Smooth muscle cell of trachea (primary cell): ENCODE results near the gene FOXI3. TPM values are rescaled to one million over a fixed set of nuclear protein-coding genes. Genes with fewer than 3 reads are reported as not detected.

ENCODE experiments used
- total RNA-seq: library from RNA; depleted of rRNA; stranded (reverse); fragments of >200 nt; gene quantifications from 2 replicates; pipeline ENCODE4 v1.2.1, GENCODE V29; 2014

Gene FOXI3
- total RNA-seq: not detected in 2 replicates

GRCh38 chr2:88452565-88452905, at the start of gene FOXI3:
TSS of gene FOXI3 (minus strand) at chr2:88452693. CDS start at chr2:88452535, 158 bp downstream.

Other genes starting within 250 kb of the FOXI3 start
- 26.0 and 27.5 TPM in 2 replicates for gene EIF2AK3, start 174.8 kb upstream of the FOXI3 start, total RNA-seq
- gene RPIA, start 239.0 kb upstream of the FOXI3 start, total RNA-seq: 5.1 and 7.0 TPM in 2 replicates